NCI-H82 (cell line): Measurements from ENCODE around the gene NOTO.
"Not testable (repeated sequence)": the region's sequence is repeated elsewhere in the genome, so short reads cannot be mapped to it uniquely, and the experiment has no call there.

Experiments
- DNase-seq: peaks from one replicate; lab custom pipeline; 2025; lab: John Stamatoyannopoulos, UW

Gene NOTO

DNA sequence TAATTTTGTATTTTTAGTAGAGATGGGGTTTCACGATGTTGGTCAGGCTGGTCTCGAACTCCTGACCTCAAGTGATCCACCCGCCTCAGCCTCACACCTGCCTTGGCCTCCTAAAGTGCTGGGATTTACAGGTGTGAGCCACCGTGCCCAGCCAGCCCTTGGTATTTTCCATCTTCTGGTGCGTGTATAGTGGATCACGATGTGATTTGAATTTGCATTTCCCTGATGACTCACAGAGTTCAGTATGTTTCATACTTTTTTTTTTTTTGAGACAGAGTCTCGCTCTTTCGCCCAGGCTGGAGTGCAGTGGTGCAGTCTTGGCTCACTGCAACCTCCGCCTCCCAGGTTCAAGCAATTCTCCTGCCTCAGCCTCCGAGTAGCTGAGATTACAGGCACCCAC is 2.1 kb upstream of the NOTO start:
- DNase-seq: not testable (repeated sequence)

DNA sequence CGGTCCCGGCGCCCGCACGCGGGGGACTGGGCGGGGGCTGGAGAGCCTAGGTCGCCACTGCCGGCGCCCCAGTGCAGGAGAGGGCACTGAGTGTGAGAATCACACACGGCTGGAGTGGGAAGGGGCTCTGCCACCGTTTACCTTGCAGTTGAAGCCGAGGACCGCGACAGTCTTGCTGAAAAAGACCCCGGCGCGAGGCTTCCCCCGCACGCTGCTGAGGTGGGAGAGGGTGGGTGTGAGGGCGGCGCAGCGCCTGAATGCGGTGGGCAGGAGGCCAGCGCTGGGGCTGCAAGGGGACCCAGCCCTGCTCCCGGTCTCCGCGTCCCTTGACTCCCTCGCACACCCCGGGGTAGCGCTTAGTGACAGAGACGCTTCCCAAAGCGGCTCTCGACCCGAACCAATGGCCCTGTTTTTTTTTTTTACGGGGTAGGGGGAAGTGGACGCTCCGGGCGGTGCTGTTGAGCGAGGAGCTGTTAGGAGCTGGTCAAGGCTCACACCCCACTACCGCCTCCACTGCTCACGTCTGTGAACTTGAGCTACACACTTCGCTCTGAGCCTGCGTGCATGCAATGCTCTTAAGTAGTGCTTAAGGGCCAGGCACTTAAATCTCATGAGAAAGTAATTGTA is 794 bp downstream of the NOTO start:
- DNase-seq: peak; percentile 79

DNA sequence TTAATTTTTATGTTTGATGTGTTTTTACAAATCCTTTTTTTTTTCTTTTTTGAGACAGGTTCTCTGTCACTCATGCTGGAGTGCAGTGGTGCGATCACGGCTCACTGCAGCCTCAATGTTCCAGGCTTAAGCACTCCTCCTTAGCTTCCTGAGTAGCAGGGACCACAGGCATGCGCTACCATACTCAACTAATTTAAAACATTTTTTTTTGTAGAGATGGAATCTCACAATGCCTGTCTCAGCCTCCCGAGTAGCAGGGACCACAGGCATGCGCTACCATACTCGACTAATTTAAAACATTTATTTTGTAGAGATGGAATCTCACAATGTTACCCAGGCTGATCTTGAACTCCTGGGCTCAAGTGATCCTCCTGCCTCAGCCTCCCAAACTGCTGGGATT is 3.2 kb downstream of the NOTO start:
- DNase-seq: no peak

DNA sequence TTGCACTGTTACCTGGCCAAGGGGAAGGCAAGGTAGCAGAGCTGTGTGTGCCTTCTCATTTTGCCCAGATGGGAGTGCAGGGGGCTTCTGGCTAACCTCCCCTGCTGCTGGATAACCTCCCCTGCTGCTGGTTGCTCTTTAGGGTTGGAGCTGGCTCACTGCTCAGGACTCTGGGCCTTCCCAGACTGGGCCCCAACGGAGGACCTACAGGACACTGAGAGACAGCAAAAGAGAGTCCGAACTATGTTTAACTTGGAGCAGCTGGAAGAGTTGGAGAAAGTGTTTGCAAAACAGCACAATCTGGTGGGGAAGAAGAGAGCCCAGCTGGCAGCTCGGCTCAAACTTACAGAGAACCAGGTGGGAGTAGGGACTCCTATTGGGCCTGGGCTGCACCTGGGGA is 5.9 kb downstream of the NOTO start:
- DNase-seq: no peak

DNA sequence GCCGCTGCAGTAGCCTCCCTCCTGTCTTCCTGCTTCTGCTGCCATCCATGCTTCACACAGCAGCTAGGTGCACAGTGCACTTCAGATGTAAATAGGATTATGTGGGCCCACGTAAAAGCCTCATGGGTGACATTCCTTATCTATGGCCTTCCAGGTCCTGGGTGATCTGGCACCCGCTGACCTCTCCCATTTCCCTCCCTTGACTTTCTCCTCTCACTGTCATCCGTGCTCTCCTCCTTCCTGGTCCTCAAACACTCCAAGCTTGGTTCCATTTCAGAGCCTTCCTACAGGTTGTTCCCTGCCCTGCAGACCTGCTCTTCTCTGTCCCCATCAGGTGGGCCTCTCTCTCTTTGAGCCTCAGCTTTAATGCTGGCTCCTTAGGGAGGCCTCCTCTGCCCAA is 7.6 kb downstream of the NOTO start:
- peak; percentile 19 for DNase-seq

DNA sequence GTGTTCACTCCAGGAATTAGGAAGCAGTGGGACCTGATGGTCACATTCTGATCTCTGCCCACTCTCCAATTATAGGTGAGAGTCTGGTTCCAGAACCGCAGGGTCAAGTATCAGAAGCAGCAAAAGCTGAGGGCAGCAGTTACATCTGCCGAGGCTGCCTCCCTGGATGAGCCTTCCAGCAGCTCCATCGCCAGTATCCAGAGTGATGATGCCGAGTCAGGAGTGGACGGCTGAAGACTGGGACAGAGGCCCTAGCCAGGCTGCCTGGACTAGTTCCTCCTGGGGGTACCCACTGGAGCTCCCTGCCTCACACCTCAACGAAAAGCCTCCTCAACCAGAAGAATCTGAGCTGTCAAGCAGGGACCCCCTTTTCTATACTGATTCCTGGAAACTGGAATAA is 8.3 kb downstream of the NOTO start:
- no peak for DNase-seq

DNA sequence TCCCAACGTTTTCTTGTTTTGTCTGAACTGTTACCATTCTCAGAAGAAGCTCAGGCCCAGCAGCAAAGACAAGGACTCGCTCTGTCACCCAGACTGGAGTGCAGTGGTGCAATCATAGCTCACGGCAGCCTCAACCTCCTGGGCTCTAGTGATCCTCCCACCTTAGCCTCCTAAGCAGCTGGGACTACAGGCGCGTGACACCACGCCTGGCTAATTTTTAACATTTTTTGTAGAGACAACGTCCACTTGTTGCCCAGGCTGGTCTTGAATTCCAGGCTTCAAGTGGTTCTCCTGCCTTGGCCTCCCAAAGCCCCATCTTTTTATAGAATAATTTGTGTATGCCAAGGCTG is 9.7 kb downstream of the NOTO start:
- DNase-seq: no peak

DNA sequence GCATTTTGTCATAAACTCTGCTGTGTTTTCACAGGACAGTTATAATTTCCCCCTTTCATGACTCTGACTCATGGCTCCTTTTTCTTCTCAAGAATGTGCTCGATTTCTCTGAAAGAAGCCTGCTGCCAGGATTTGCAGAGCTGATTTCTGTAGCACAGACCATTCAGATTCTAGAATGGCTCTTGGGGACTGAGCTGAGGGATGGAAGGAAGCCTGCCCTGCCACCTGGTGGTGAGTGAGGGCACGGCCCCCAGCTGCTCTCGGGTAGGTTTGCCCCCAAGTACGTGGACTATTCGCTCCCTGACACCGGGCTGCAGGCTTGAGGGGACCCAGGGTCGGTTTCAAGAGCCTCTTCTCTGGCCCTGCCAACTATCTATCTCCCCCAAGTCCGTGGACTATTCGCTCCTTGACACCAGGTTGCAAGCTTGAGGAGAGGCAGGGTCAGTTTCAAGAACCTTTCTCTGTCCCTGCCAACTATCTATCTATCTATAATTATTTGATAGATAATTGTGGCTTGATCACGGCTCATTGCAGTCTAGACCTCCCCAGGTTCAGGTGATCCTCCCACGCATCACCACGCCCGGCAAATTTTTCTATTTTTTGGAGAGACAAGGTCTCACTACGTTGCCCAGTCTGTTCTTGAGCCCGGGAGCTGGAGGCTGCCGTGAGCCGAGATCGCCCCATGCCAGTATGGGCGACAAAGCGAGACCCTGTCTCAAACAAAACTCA is 10.2 kb downstream of the NOTO start:
- DNase-seq: peak; percentile 86

DNA sequence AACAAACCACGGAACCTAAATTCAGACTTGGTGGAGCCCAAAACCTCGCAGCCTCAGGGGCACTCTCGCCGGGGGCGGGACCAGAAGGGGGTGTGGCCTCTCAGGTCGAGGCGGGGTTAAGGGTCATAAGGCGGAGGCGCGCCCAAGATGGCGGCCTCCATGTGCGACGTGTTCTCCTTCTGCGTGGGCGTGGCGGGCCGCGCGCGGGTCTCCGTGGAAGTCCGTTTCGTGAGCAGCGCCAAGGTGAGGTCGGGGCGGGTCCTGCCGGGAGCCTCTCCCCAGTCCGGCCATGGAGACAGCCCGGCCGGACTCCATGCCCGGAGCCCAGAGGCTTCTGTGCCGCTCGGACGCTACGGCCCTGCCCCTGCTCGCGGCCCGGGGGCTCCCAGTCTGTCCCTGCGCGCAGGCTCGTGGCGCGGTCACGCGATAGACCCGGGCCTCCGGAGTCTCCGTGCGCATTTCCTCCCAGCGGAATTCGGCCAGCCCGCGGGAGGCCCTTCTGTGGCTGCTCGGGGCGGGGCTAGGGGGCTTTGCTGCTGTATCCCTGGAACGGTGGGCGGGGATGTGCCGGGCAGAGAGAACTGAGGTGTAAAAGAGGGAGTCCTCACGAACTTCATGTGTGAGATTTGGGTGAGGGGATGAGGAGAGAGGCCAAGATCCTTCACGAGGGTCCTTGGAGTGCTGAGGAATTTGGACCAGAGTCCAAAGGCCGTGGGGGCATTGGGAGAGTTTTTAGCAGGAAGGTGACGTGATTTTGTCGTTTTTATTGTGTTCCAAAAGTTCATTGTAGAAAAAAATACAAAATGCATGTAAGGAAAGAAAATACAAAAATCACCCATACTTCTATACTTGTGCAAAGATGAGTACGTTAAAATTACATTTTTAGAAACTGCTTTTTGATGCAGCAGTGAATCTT is 12.0 kb downstream of the NOTO start, which contains the start of gene SMYD5:
TSS of gene SMYD5 (plus strand) at position 126 of the 916 bp plus-strand sequence. CDS start at position 148, 22 bp downstream.
- peak; percentile 93 for DNase-seq

DNA sequence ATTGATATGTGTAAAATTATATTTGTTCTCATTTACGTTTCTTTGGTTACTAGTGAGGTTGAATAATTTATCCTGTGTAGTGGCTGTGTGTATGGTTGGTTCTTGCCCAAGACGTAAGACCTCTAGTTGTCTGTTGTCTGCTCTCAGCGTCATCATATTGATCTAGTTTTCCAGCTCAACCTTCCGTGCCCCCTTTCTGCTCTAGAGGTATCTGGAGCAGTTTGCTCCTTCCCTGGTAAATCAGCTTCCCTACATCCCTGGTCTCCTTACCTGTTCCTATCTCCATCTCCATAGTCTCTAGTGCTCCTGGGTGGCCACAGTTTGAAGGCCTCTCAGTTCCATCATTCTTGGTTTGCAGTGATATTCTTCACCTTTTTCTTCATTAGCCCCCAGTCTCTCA is 12.9 kb downstream of the NOTO start:
- DNase-seq: no peak

DNA sequence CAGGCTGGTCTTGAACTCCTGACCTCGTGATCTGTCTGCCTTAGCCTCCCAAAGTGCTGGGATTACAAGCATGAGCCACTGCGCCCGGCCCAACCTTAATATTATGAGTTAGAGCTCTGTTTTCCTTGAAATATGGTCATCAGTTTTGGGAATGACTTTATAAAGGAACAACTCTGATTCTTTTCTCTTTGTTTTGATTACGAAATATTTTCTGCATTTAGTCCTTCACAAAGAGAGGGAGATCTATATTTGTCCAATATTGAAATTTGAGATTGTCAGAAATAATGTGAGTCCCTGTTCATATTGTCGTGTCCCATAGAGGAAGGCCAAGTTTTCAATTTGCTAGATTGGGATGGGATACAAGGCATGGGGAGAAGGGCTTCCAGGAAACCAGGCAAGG is 14.8 kb downstream of the NOTO start:
- DNase-seq: no peak

DNA sequence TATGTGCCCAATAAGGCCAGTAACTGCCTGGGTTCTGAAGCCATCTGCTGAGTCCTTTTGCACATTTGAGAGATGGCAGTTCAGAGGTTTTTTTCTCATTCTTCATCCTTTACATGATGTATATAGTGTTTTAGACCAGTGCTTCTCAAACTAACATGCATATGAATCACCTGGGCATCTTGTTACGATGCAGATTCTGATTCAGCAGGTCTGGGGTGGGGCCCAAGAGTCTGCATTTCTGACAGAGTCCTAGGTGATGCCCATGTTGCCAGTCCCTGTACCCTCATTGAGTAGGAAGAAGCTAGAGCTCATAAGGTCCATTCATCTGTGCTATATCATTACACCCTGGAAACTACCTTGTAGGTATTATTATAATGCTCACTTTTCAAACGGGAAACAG is 15.5 kb downstream of the NOTO start:
- no peak for DNase-seq

DNA sequence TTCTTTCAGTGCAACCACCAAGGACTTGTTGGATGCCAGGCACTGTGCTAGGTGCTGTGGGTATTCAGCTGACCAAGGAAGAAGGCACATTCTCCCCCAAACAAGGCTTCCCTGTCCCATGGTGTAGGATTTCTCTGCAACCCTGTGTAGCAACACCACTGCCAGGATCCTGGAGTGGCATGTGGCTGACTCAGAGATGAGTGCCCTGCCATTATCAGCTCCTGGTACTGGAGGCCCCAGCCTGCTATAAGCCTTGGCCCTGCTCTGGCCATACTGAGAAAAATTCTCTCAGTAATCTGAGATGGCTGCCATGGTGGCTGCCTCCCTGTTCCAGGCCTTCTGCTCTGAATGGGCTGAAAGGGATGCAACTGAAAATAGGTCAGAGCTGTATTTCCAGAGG is 15.9 kb downstream of the NOTO start:
- DNase-seq: no peak

DNA sequence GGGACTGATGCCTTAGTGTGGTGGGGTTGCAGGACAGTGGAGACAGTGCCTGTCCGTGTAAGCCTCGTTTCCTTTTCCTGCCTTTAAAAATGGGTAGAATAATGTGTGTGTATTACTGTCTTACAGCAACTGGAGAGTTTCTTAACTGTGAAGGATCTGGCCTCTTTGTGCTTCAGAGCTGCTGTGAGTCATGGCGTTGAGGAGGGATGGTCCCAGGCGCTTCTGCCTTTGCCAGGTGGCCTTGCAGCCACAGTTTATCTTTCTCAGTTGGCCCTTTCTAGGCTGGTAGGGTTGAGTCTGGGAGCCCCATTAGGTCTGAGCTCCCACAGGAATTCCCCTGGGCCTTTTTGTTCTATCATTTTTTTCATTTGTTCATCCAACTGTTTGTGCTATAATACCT is 21.4 kb downstream of the NOTO start:
- DNase-seq: no peak

DNA sequence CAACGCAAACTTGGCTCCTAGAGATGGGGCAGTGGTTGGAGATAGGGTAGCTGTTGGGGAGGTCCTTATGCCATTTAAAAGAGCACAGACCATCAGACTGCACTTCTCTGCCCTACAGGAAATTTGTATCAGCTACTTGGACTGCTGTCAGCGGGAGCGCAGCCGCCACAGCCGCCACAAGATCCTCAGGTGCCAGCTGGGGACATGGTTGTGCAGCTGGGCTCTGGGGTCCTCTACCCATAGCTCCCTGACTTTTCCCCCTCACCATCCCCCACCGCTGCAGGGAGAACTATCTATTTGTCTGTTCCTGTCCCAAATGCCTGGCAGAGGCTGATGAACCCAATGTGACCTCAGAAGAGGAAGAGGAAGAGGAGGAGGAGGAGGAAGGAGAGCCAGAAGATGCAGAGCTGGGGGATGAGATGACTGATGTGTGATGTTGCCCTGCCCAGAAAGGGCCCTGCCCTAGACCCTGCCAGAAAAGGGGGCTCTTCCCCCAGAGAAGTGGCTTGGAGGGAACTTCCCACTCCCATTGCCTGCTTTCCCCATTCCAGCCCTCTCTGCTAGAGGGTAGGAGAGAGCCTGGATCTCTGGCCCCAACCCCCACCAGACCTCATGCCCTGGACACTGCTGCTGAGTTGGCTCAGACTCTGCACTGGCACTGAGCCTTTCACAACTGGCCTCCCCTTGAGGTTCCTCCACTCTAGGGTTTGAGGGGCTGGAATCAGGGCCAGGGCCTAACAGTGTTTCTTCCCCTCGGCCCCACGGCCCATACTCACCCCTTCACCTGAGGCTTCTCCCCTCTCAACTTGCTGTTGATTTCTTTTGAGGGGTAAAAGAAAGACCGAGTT is 23.4 kb downstream of the NOTO start:
- DNase-seq: no peak

DNA sequence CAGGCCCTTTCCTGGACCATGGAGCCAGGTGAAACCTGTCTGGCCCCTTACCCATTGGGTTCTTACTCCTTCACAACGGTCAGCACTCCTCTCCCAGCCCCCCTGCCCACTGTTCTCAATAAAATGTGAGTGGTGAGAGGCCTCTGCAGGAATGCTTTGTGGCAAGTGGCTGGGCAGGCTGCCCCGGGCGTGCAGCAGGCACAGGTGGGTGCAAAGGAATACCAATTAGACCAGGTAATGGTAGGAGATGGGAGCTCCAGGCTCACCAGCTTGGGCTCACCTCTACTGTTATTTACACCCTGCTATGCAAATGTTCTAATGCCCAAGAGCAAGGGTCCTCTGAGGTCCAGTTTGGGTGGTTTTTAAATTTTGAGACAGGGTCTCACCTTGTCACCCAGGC is 24.7 kb downstream of the NOTO start:
- DNase-seq: no peak

DNA sequence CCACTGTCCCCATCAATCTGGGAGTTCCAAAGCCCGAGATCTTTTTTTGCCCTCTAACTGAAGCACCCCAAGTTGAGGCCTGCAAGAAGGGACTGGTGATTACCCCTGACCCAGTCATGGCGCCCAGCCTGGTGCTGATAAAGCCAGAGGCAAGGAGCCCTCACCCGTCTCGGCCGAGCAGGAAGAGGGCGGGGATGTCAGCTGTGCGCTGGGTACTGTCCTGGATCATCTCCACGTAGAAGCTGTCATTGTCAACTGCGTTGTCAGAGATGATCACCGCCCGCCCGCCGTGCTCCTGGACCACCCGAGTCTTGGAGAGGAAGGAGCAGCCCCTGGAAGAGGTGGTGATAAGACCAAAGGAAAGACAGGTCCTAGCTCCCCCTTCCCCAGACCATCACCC is 26.3 kb downstream of the NOTO start:
- no peak for DNase-seq

DNA sequence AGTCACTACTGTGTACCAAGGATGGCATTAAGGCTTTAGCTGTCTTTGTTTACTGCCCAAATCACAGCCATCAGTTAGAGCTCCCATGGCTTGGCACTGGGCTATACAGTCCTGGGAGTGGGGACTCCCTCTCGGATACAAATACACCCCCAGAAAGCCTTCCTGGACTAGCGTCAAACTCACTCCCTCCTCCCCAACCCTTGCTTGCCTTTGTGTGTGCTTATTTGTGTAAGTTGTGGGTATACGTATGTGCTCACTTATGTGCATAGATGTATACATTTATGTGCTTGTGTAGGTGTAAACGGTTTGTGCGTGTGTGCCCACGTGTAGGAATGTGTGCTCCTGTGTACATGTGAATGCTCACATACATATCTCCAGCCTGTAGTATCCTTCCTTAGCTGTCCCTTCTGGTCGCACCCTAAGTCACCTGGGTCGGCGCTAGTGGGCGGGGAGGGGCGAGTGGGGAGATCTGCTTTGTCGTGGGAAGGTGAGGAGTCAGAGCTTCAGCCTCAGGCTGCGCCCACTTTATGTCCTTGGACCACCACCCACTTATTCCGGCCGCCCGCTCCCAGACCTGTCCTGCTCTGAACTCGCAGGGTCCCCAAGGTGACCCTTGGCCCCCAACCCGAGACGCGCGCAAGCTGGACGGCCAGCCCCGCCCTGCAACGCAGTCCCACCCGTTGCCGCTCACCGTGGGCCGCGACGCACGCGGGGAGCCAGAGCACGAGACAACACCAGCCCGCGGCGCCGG is 30.2 kb downstream of the NOTO start:
- peak; percentile 58 for DNase-seq

DNA sequence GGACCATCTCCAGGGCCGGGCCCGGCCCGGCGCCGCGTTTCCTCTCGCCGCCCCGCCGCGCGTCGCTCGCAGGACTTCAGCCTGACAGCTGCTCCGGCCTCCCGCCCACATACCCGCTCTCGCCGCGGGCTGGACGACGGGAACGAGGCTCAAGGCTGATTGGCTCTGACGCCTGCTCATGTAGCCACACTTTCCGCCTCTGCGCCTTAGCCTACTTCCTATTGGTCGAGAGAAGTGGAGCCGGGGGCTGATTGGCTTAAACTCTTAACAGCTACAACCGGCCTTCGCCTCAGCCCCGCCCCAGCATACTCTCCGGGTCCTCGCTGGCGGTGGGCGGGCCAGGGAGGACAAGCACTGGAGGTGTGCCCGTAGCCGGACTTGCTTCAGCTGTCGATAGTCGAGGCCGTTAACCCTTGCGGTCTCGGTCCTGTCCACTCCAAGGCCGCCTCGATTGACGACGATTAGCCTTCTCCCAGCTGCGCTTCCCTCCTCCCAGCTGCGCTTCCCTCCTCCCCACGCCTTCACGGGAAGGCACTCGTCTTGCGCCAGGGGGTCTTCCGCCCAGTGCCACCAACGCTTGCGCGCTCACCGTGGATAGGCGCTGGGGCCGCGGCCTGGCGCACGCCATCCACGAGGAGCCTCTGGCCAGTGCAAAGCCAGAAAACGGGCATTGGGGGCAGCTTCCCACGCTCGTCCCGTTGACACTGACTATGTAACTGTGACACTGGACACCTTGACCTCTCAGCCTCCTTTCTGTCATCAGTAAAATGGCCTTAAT is 31.0 kb downstream of the NOTO start, which contains the start of gene PRADC1:
TSS of gene PRADC1 (minus strand) at position 86 of the 778 bp plus-strand sequence. CDS start at position 7, 79 bp downstream.
- peak; percentile 100 for DNase-seq
